Right lobe of liver (tissue), 6 donors: ENCODE results near the gene GRM7. TPM values are rescaled to one million over a fixed set of nuclear protein-coding genes. Genes with fewer than 3 reads are reported as not detected.

Source experiments
- ATAC-seq, 4 donors: fragments of 200-7000 bp; cut with Tn5 transposase; one replicate each; pipeline ENCODE4 v1.9.1; 2020; ENCODE audit warnings: mild to moderate bottlenecking in 4 of 4, moderate library complexity in 4 of 4
- DNase-seq, 3 donors: peaks; one replicate each; pipeline ENCODE4 v3.0.0-alpha.2; 2020
- H3K27ac ChIP-seq, 3 donors: fragments of 200-600 bp; one replicate each; pipeline ENCODE4 v1.8.0; 2022
- H3K27me3 ChIP-seq, 2 donors: fragments of 200-600 bp; one replicate each; pipeline ENCODE4 v1.8.0; 2022
- H3K36me3 ChIP-seq, 4 donors: fragments of 200-600 bp; sonication (generic) in 1 of 4; one replicate each; pipeline versions ENCODE4 v1.5.1 to v1.8.0; 2017 to 2022; ENCODE audit warnings: control low read depth in 1 of 4
- H3K4me1 ChIP-seq, 4 donors: fragments of 200-600 bp; sonication (generic) in 1 of 4; one replicate each; pipeline versions ENCODE4 v1.5.1 to v1.8.0; 2017 to 2022; ENCODE audit warnings: control low read depth in 1 of 4
- H3K4me3 ChIP-seq, 3 donors: fragments of 200-600 bp; one replicate each; pipeline ENCODE4 v1.8.0; 2022
- H3K9me3 ChIP-seq, 4 donors: fragments of 200-600 bp; sonication (generic) in 1 of 4; one replicate each; pipeline versions ENCODE4 v1.5.1 to v1.8.0; 2017 to 2022; ENCODE audit warnings: control low read depth in 1 of 4
- POLR2A ChIP-seq: fragments of 450-650 bp; IDR thresholded peaks from one replicate; pipeline ENCODE4 v1.6.1; 2017; ENCODE audit warnings: antibody characterized with exemption, mild to moderate bottlenecking
- WGBS: methylation state at CpG from one replicate; pipeline ENCODE4 v1.1.6; 2018; ENCODE audit warnings: low coverage, low lambda C conversion rate; ENCODE audit not compliant: insufficient coverage; ENCODE audit errors: missing lambda C conversion rate; 5-methylcytosine and 5-hydroxymethylcytosine counted together
- intact Hi-C, 2 donors: fragments of 100-400 bp; cut with DNase I; formaldehyde crosslinking; loops; one replicate each; pipeline versions ENCODE4 v1.11.2 to v1.14.1; 2022
- total RNA-seq, 6 experiments: library from RNA; depleted of rRNA in 2 of 6; stranded (reverse); fragments of >200 nt in 2 of 6; fragmentation: NEBNext Ultra II Directional in 3 of 6; extraction: Animal tissue kit (Norgen Biotek cat#: 25700) in 3 of 6; gene quantifications; one replicate each; pipeline versions ENCODE4 v1.1.0 to v1.2.4, GENCODE V29; 2016 to 2023
- TF ChIP-seq, protein P1 (sequence below), 4 donors: fragments of 200-600 bp in 3 of 4; fragments of 450-650 bp in 1 of 4; IDR thresholded peaks; one replicate each; pipeline versions ENCODE4 v1.5.1 to v1.8.0; 2016 to 2022; ENCODE audit warnings: antibody characterized with exemption in 4 of 4, mild to moderate bottlenecking in 2 of 4
- donor health status: DM: no; HTN: yes; CAD: no.
- donor health status: DM: no; HTN: no; CAD: no.
- donor health status: DM: no; HTN: no; CAD: no.
- donor health status: DM: no; HTN: yes; CAD: no.
- donor health status: DM: no; HTN: yes; CAD: no.

GRM7 gene
- total RNA-seq, 6 experiments from 2014 or later = 0.20 to 0.56 TPM; not detected in 4

DNA sequence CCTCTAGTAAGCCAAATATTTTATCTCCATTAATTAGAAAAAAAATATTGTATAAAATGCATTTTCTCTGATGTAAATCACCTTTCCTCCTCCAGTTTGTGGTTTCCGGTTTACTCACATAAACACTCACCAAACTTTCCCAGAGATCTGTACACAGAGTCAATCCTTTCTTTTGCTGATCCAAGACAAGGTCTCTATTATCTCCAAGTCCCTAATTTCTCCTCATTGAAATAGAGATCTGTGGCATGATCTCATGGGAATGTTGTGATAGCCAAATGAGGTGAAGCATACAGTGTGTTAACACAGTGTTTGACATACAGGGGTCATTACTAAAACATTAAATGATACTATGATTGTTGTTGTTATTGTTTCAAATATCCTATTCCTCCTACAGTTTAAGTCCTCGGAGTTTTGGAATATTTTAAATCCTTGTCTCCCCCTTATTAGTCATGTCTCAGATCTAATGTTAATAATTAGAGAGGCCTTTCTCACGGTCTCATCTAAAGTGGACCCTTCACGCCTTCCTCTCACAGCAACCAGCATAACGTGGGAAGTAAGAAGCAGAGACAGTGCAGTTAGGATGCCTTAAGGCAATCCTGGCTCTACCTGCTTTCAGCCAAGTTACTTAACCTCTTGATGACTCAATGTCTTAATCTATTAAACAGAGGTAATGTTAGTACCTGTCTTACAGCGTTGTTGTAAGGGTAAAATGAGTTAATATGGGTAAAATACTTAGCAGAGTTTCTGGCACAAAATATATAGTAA, 333.3 kb downstream of the GRM7 start:
- peaks cover 0 to 6% (median 0%) of the 10 kb centered on the region in 4 donors for H3K4me1 ChIP-seq
- no peaks in the 10 kb centered on the region for H3K27me3 ChIP-seq
- ATAC-seq (no peak), DNase-seq (no peak)
- intact Hi-C loops = no loop called here
- no peak overlapping the region for H3K27ac ChIP-seq
- H3K9me3 ChIP-seq = no peaks in the 10 kb centered on the region
- H3K4me3 ChIP-seq = no peak overlapping the region
- H3K36me3 ChIP-seq = no peaks in the 10 kb centered on the region
- TF ChIP-seq, protein P1, sequence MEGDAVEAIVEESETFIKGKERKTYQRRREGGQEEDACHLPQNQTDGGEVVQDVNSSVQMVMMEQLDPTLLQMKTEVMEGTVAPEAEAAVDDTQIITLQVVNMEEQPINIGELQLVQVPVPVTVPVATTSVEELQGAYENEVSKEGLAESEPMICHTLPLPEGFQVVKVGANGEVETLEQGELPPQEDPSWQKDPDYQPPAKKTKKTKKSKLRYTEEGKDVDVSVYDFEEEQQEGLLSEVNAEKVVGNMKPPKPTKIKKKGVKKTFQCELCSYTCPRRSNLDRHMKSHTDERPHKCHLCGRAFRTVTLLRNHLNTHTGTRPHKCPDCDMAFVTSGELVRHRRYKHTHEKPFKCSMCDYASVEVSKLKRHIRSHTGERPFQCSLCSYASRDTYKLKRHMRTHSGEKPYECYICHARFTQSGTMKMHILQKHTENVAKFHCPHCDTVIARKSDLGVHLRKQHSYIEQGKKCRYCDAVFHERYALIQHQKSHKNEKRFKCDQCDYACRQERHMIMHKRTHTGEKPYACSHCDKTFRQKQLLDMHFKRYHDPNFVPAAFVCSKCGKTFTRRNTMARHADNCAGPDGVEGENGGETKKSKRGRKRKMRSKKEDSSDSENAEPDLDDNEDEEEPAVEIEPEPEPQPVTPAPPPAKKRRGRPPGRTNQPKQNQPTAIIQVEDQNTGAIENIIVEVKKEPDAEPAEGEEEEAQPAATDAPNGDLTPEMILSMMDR (IDR thresholded peaks at IDR 0.05) = no peak
- TF ChIP-seq POLR2A = no peak
- WGBS = 73% methylated on average over 6 of the region's 6 CpGs

DNA sequence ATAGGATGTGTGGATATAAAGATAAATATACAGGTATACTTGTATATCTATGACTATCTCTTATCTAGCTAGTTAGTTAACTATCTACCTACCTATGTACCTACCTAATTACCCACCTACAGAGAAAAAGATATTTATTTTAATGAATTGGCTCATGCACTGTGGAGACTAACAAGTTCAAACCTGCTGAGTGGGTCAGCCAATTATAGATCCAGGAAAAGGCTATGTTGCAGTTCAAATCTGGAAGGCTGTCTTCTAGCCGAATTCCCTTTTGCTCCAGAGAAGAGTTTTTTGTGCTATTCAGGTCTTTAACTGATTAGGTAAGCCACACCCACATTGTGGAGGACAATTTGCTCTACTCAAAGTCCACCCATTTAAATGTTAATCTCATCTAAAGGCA, 335.0 kb downstream of the GRM7 start:
- no peaks in the 10 kb centered on the region for H3K36me3 ChIP-seq
- intact Hi-C loops = no loop called here
- TF ChIP-seq, protein P1 (IDR thresholded peaks at IDR 0.05) = no peak
- TF ChIP-seq POLR2A = no peak
- WGBS = 13% methylated on average over 1 of the region's 1 CpG
- peaks cover 0 to 6% (median 0%) of the 10 kb centered on the region in 4 donors for H3K4me1 ChIP-seq
- H3K4me3 ChIP-seq = no peak overlapping the region
- H3K9me3 ChIP-seq = no peaks in the 10 kb centered on the region
- H3K27me3 ChIP-seq = no peaks in the 10 kb centered on the region
- DNase-seq = no peak
- H3K27ac ChIP-seq = no peak overlapping the region
- ATAC-seq = peak; percentile 28 to 65 (median 32)

DNA sequence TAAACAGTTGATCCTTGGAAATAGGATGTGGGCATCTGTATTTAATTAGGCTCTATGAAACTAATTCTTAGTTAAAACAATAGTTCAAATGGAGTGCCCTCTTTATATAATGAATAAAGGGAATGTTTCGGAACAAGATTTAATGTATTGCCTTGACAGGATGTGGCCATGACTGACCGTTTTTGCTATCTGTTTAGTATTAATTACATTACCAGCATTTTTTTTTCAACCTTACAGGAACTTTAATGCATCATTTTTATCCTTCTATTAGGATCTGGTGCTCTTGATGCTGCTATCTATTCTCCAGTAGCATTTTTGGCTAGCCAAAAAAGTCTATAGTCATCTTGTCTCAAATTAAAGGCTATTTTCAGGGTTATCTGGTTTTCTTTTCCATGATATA, 340.9 kb downstream of the GRM7 start:
- no peak for TF ChIP-seq POLR2A
- TF ChIP-seq, protein P1 (IDR thresholded peaks at IDR 0.05) = no peak
- H3K9me3 ChIP-seq = no peaks in the 10 kb centered on the region
- no peaks in the 10 kb centered on the region for H3K36me3 ChIP-seq
- H3K27me3 ChIP-seq = no peaks in the 10 kb centered on the region
- H3K27ac ChIP-seq = no peak overlapping the region
- DNase-seq = no peak
- intact Hi-C loops = no loop called here
- peaks cover 0 to 11% (median 0%) of the 10 kb centered on the region in 4 donors for H3K4me1 ChIP-seq
- 69% methylated on average over 2 of the region's 2 CpGs for WGBS
- no peak overlapping the region for H3K4me3 ChIP-seq
- ATAC-seq = no peak

DNA sequence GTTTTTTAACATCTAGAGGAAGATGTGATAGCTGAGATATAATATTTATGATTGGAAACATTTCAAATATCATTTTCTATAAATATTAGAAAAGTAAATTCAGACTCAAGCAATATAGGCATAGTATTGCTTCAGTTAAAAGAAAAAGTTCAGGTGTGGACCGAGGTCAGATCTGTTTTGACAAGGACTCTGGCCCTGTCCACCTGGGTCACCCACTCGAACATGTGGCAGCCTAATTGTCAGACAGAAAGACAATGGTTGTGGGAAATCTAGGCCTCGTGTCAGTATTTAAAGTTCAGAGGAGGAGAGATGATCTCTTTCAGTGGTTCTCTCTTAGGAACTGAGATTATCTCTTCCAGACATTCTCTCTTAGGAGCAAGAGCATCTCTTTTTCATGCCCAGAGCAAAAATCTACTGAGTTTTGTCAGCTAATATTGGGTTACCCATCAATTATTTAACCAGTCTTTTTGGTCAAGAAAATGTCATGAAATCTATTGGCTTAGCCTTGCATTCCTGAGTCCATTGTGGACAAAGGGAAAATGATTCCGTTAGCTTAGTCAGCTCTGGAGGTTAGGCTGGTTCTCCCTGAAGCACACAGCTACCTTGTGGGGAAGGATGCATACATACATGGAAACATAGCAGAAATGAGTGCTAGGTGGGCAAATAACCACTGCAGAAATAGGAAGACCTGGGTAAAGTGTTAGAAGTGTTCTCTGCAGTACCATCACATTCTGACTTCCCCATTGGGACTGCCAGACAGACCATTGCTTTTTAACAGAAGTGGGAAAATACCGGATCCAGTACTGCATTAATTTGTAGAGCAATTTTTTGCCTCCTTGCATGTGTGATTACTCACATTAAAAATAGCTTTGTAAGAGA, 343.3 kb downstream of the GRM7 start:
- H3K27ac ChIP-seq = no peak overlapping the region
- intact Hi-C loops = no loop called here
- TF ChIP-seq POLR2A = no peak
- no peaks in the 10 kb centered on the region for H3K36me3 ChIP-seq
- H3K4me3 ChIP-seq = no peak overlapping the region
- no peaks in the 10 kb centered on the region for H3K9me3 ChIP-seq
- H3K27me3 ChIP-seq = no peaks in the 10 kb centered on the region
- peaks cover 0 to 11% (median 0%) of the 10 kb centered on the region in 4 donors for H3K4me1 ChIP-seq
- DNase-seq (no peak), ATAC-seq (peak; percentile 46 to 68 (median 57))
- 34% methylated on average over 5 of the region's 5 CpGs for whole genome bisulfite sequencing

DNA sequence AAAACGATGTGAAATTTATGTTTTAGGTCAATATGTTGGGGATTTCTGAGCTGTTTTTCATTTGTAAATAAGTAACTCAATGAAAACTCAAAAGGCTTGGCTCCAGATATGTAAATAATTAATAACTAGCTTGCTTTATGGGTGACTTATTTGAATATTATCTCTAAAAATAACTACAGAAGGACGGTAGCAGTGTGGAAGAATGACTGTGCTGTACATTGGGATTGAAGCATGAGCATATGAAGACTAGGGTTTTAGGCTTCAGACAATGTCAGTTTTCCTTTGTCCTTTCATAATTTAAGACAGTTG, 343.9 kb downstream of the GRM7 start:
- 25% methylated on average over 2 of the region's 2 CpGs for WGBS
- H3K36me3 ChIP-seq = no peaks in the 10 kb centered on the region
- H3K27me3 ChIP-seq = no peaks in the 10 kb centered on the region
- TF ChIP-seq, protein P1 (IDR thresholded peaks at IDR 0.05) = no peak
- no peak for TF ChIP-seq POLR2A
- no peak for DNase-seq
- intact Hi-C loops = no loop called here
- peak in 2 of 4 donors; percentile 10 to 44 for ATAC-seq
- no peak overlapping the region for H3K27ac ChIP-seq
- no peak overlapping the region for H3K4me3 ChIP-seq
- H3K4me1 ChIP-seq = peaks cover 0 to 11% (median 0%) of the 10 kb centered on the region in 4 donors
- H3K9me3 ChIP-seq = no peaks in the 10 kb centered on the region
